ENCODE results near the gene ANP32E. TPM values are rescaled to one million over a fixed set of nuclear protein-coding genes. Genes with fewer than 3 reads are reported as not detected.

The ANP32E gene
- polyA plus RNA-seq, 1 of the 3 experiments (the other 2 are of a cell fraction) = 8.2 TPM

- TF ChIP-seq ELF1 (IDR thresholded peaks at IDR 0.05) = peak; percentile 83
Observed at GRCh38 chr1:150213170-150214098, 22.5 kb downstream of the ANP32E start (continued).

- Histone ChIP-seq H3K9ac (no peak overlapping the region), H3K9me2 (no peaks in the 10 kb centered on the region), H3K36me3 (replicated peaks in 1 of 2; ENCODE audit: control insufficient read depth in 1 of 2, insufficient read depth in 2 of 2, low read length in 1 of 2) (no peaks in the 10 kb centered on the region), H3K27me3 (ENCODE audit: insufficient read depth) (no peaks in the 10 kb centered on the region), H3K27ac (ENCODE audit: low read depth in 2 of 2, low read length in 1 of 2) (no peak overlapping the region), H2AFZ (ENCODE audit: low read depth) (no peak overlapping the region), H3F3A (replicated peaks; ENCODE audit: insufficient read depth) (peaks cover 15% of the 10 kb centered on the region), H3K79me2 (ENCODE audit: insufficient read depth) (no peaks in the 10 kb centered on the region), H4K20me1 (ENCODE audit: insufficient read depth) (no peaks in the 10 kb centered on the region), H3K4me2 (no peak overlapping the region), H3K4me3 (ENCODE audit: low read depth in 2 of 2, low read length in 1 of 2) (no peak overlapping the region), H3K9me3 (no peaks in the 10 kb centered on the region), H3K4me1 (ENCODE audit: control insufficient read depth in 1 of 2, insufficient read depth in 2 of 2, low read depth in 1 of 2, low read length in 1 of 2) (peaks cover 0 to 5% of the 10 kb centered on the region in 2 experiments; a peak in 3 of 4 replicates)
- no peak for DNase-seq
- POLR2A ChIA-PET = no interaction called here
- 96% methylated on average over 9 of the region's 9 CpGs for WGBS (ENCODE audit: low lambda C conversion rate)
- TF ChIP-seq USF2 (IDR thresholded peaks at IDR 0.05; ENCODE audit: borderline replicate concordance, low read depth, low read length) (no peak), GATA2 (CRISPR knock-in tag; IDR thresholded peaks at IDR 0.05) (no peak), RAD21 (IDR thresholded peaks at IDR 0.05; ENCODE audit: low read length) (no peak), TAF1 (IDR thresholded peaks at IDR 0.05; ENCODE audit: borderline replicate concordance, low read depth, low read length) (no peak), EZH2phosphoT487 (IDR thresholded peaks at IDR 0.05; ENCODE audit: borderline replicate concordance, low read depth) (no peak), USF1 (IDR thresholded peaks at IDR 0.05; ENCODE audit: borderline replicate concordance, low read depth) (no peak), IRF3 (IDR thresholded peaks at IDR 0.05; ENCODE audit: low read depth, low read length) (no peak), RXRA (IDR thresholded peaks at IDR 0.05; ENCODE audit: borderline replicate concordance, low read depth) (no peak), GABPA (IDR thresholded peaks at IDR 0.05; ENCODE audit: low read depth) (no peak), POLR2AphosphoS5 (IDR thresholded peaks at IDR 0.05; ENCODE audit: low read depth, low read length) (no peak), RFX5 (IDR thresholded peaks at IDR 0.05; ENCODE audit: low read length) (no peak)
- CTCF ChIA-PET = interaction anchor here (1.6 kb wide), 1 partner anchor 25 kb away, joined by 9 read pairs; no protein-coding TSS in a partner anchor
Observed at GRCh38 chr1:150212070-150212469, 23.8 kb downstream of the ANP32E start.

Measured in SK-N-SH (cell line).